Mammary epithelial cell (primary cell): ENCODE results near the gene PLAAT2.

ENCODE experiments used
- EZH2 ChIP-seq: IDR thresholded peaks from 2 replicates; pipeline ENCODE4 v1.6.1; 2012; ENCODE audit warnings: low read length, inconsistent platforms, borderline replicate concordance
- TF ChIP-seq, protein P1 (sequence below), 2 donors: IDR thresholded peaks in 1 of 2; conservative IDR thresholded peaks in 1 of 2; 2 replicates each; pipeline ENCODE4 v1.5.1; 2011 to 2012; ENCODE audit warnings: inconsistent platforms in 2 of 2, low read length in 2 of 2, mild to moderate bottlenecking in 2 of 2, control low read depth in 1 of 2, low read depth in 1 of 2; ENCODE audit not compliant: insufficient read depth in 1 of 2; ENCODE audit errors: extremely low read depth in 1 of 2

DNA sequence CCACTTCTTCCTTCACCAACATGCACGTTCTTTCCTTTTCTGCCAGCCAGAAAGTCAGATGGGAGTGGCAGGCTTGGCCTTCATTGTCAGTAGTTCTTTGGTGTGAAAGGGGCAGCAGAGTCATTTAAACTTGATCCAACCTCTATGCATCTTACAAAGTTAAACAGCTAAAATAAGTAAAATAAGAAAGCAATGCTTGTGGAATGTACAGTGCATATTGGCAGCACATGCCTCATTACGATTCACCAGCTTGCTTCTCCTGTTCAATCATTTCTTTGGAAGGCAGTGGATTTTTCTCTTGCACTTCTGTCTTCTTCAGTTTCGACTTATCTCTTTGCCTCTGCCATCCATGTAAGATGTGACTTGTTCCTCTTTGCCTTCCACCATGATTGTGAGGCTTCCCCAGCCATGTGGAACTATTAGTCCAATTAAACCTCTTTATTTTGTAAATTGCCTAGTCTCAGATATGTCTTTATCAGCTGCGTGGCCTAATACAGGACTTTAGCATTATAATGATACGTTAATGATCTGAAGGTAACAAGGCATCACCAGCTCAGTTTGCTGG lies 42.5 kb downstream of the PLAAT2 start:
- TF ChIP-seq, protein P1, sequence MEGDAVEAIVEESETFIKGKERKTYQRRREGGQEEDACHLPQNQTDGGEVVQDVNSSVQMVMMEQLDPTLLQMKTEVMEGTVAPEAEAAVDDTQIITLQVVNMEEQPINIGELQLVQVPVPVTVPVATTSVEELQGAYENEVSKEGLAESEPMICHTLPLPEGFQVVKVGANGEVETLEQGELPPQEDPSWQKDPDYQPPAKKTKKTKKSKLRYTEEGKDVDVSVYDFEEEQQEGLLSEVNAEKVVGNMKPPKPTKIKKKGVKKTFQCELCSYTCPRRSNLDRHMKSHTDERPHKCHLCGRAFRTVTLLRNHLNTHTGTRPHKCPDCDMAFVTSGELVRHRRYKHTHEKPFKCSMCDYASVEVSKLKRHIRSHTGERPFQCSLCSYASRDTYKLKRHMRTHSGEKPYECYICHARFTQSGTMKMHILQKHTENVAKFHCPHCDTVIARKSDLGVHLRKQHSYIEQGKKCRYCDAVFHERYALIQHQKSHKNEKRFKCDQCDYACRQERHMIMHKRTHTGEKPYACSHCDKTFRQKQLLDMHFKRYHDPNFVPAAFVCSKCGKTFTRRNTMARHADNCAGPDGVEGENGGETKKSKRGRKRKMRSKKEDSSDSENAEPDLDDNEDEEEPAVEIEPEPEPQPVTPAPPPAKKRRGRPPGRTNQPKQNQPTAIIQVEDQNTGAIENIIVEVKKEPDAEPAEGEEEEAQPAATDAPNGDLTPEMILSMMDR (conservative IDR thresholded peaks at IDR 0.05 in 1 of 2, IDR thresholded peaks at IDR 0.05 in 1 of 2; ENCODE audit: extremely low read depth in 1 of 2, insufficient read depth in 1 of 2, low read depth in 1 of 2, low read length in 2 of 2), result no peak
- TF ChIP-seq EZH2, result no peak
